ENCODE measurements around the gene RAI1. TPM values are rescaled to one million over a fixed set of nuclear protein-coding genes. Genes with fewer than 3 reads are reported as not detected.

Gene RAI1
- total and polyA plus RNA-seq, 2 of the 13 experiments (the other 11 are each of a cell fraction or from before 2014, with no cell fraction given) = 3.4 to 5.2 TPM

- no peak for TF ChIP-seq TERF1 (CRISPR knock-in tag; IDR thresholded peaks at IDR 0.05)
- no peak for TF ChIP-seq FOXK2 (IDR thresholded peaks at IDR 0.05)
- TF ChIP-seq AKNA (CRISPR knock-in tag; IDR thresholded peaks at IDR 0.05; ENCODE audit: borderline replicate concordance) = no peak
- TF ChIP-seq GTF3A (CRISPR knock-in tag; conservative IDR thresholded peaks at IDR 0.05) = no peak
- TF ChIP-seq ZNF383 (CRISPR knock-in tag; IDR thresholded peaks at IDR 0.05; ENCODE audit: borderline replicate concordance) = no peak
- peak; percentile 76 for TF ChIP-seq ZNF772 (CRISPR knock-in tag; IDR thresholded peaks at IDR 0.05)
- TF ChIP-seq HOXA9 (CRISPR knock-in tag; IDR thresholded peaks at IDR 0.05; ENCODE audit: borderline replicate concordance) = no peak
- no peak; the same call in 1 of the 2 replicates for TF ChIP-seq ZNF263 (CRISPR knock-in tag; IDR thresholded peaks at IDR 0.05)
- no peak for TF ChIP-seq PREB (CRISPR knock-in tag; IDR thresholded peaks at IDR 0.05)
- peak; percentile 17 for TF ChIP-seq ZNF407 (CRISPR knock-in tag; IDR thresholded peaks at IDR 0.05; ENCODE audit: not compliant biosample characterization)
- TF ChIP-seq KDM4B (CRISPR knock-in tag; IDR thresholded peaks at IDR 0.05) = peak; percentile 64; the same call in 1 of the 2 replicates
- TF ChIP-seq ZBTB38 (CRISPR knock-in tag; IDR thresholded peaks at IDR 0.05) = no peak; the same call in 1 of the 2 replicates
These were observed 12.3 kb downstream of the RAI1 start (continued) for GRCh38 chr17:17693253-17694168.

Data from HepG2 (cell line).